WTC11 (cell line): ENCODE measurements around the gene FOCAD. TPM values are rescaled to one million over a fixed set of nuclear protein-coding genes. Genes with fewer than 3 reads are reported as not detected.
A peak's percentile ranks its signal among the peaks of the same experiment; 100 is the strongest.

Source experiments
- ATAC-seq: fragments of 200-7000 bp; cut with Tn5 transposase; 2 replicates; pipeline ENCODE4 v1.10.0; 2021; ENCODE audit warnings: mild to moderate bottlenecking, moderate library complexity
- CTCF ChIA-PET: fragments of 300-600 bp; sonication (Branson Sonifier 250); formaldehyde crosslinking; loops from one replicate; lab custom pipeline; 2021; ENCODE audit warnings: antibody characterized with exemption; lab: Charles Lee
- POLR2A ChIA-PET: fragments of 350-600 bp; sonication (Branson Sonifier 250); formaldehyde crosslinking; loops from one replicate; lab custom pipeline; 2021; ENCODE audit warnings: antibody characterized with exemption; lab: Charles Lee
- DNase-seq: peaks from one replicate; pipeline ENCODE4 v3.0.0; 2021; ENCODE audit warnings: low spot score
- H3K27ac Mint-ChIP-seq: 2 replicates; pipeline ENCODE4 v1.8.0; 2021; ENCODE audit warnings: mixed read lengths
- H3K27me3 Mint-ChIP-seq: 2 replicates; pipeline ENCODE4 v1.8.0; 2021; ENCODE audit warnings: low read depth, mild to moderate bottlenecking, moderate library complexity, mixed read lengths
- H3K36me3 Mint-ChIP-seq: 2 replicates; pipeline ENCODE4 v1.8.0; 2021; ENCODE audit warnings: mixed read lengths
- H3K4me1 Mint-ChIP-seq: 2 replicates; pipeline ENCODE4 v1.8.0; 2022; ENCODE audit warnings: mixed read lengths
- H3K4me3 Mint-ChIP-seq: 2 replicates; pipeline ENCODE4 v1.8.0; 2021; ENCODE audit warnings: mild to moderate bottlenecking, moderate library complexity, mixed read lengths
- H3K9me3 Mint-ChIP-seq: 2 replicates; pipeline ENCODE4 v1.8.0; 2021; ENCODE audit warnings: mixed read lengths
- E2F4 ChIP-seq: sonication (generic); formaldehyde crosslinking; IDR thresholded peaks from 2 replicates; pipeline ENCODE4 v1.8.1; 2022; ENCODE audit warnings: low read depth, mild to moderate bottlenecking, moderate library complexity, missing genetic modification reagents, borderline replicate concordance
- ELF4 ChIP-seq: sonication (generic); formaldehyde crosslinking; IDR thresholded peaks from 2 replicates; pipeline ENCODE4 v1.8.1; 2022; ENCODE audit warnings: low read depth, mild to moderate bottlenecking, moderate library complexity, missing genetic modification reagents
- ETV6 ChIP-seq: sonication (generic); formaldehyde crosslinking; IDR thresholded peaks from 2 replicates; pipeline ENCODE4 v1.8.1; 2022; ENCODE audit warnings: mild to moderate bottlenecking, missing genetic modification reagents
- FOXP4 ChIP-seq: sonication (generic); formaldehyde crosslinking; IDR thresholded peaks from 2 replicates; pipeline ENCODE4 v1.8.0; 2022; ENCODE audit warnings: mild to moderate bottlenecking, missing genetic modification reagents
- GABPB1 ChIP-seq: sonication (generic); formaldehyde crosslinking; IDR thresholded peaks from 2 replicates; pipeline ENCODE4 v1.8.1; 2023; ENCODE audit warnings: mild to moderate bottlenecking, missing genetic modification reagents
- IRF2 ChIP-seq: sonication (generic); formaldehyde crosslinking; IDR thresholded peaks from 2 replicates; pipeline ENCODE4 v1.8.0; 2022; ENCODE audit warnings: low read depth, missing genetic modification reagents, borderline replicate concordance
- NFE2L1 ChIP-seq: sonication (generic); formaldehyde crosslinking; IDR thresholded peaks from 2 replicates; pipeline ENCODE4 v1.8.1; 2023; ENCODE audit warnings: missing genetic modification reagents
- NFYB ChIP-seq: sonication (generic); formaldehyde crosslinking; conservative IDR thresholded peaks from 2 replicates; pipeline ENCODE4 v1.8.0; 2022; ENCODE audit warnings: low read depth, missing genetic modification reagents
- PREB ChIP-seq: sonication (generic); formaldehyde crosslinking; IDR thresholded peaks from 2 replicates; pipeline ENCODE4 v1.8.1; 2022; ENCODE audit warnings: mild to moderate bottlenecking, missing genetic modification reagents, moderate library complexity, borderline replicate concordance
- SMAD3 ChIP-seq: sonication (generic); formaldehyde crosslinking; IDR thresholded peaks from 2 replicates; pipeline ENCODE4 v1.8.0; 2022; ENCODE audit warnings: missing genetic modification reagents, mild to moderate bottlenecking, borderline replicate concordance
- TEAD4 ChIP-seq: sonication (generic); formaldehyde crosslinking; IDR thresholded peaks from 2 replicates; pipeline ENCODE4 v1.8.0; 2022; ENCODE audit warnings: mild to moderate bottlenecking, missing genetic modification reagents
- USF2 ChIP-seq: sonication (generic); formaldehyde crosslinking; IDR thresholded peaks from 2 replicates; pipeline ENCODE4 v1.8.1; 2023; ENCODE audit warnings: mild to moderate bottlenecking, missing genetic modification reagents, moderate library complexity
- ZNF232 ChIP-seq: sonication (generic); formaldehyde crosslinking; IDR thresholded peaks from 2 replicates; pipeline ENCODE4 v1.8.0; 2022; ENCODE audit warnings: mild to moderate bottlenecking, missing genetic modification reagents
- ZNF263 ChIP-seq: sonication (generic); formaldehyde crosslinking; IDR thresholded peaks from 2 replicates; pipeline ENCODE4 v1.8.1; 2022; ENCODE audit warnings: low read depth, mild to moderate bottlenecking, moderate library complexity, missing genetic modification reagents
- ZNF396 ChIP-seq: fragments of 250-450 bp; sonication (Bioruptor Pico); IDR thresholded peaks from 2 replicates; pipeline ENCODE4 v1.8.0; 2021; ENCODE audit warnings: mild to moderate bottlenecking, moderate library complexity, borderline replicate concordance
- ZNF512 ChIP-seq: sonication (generic); formaldehyde crosslinking; IDR thresholded peaks from 2 replicates; pipeline ENCODE4 v1.8.1; 2022; ENCODE audit warnings: missing genetic modification reagents, borderline replicate concordance
- ZNF671 ChIP-seq: fragments of 250-450 bp; sonication (Bioruptor Pico); IDR thresholded peaks from 2 replicates; pipeline ENCODE4 v1.8.0; 2021; ENCODE audit warnings: mild to moderate bottlenecking
- ZSCAN18 ChIP-seq: fragments of 250-450 bp; sonication (Bioruptor Pico); IDR thresholded peaks from 2 replicates; pipeline ENCODE4 v2.1.2; 2022; ENCODE audit warnings: mild to moderate bottlenecking, moderate library complexity
- total RNA-seq: library from RNA; stranded (reverse); gene quantifications from 3 replicates; pipeline ENCODE4 v1.2.3, GENCODE V29; 2021

FOCAD gene
- total RNA-seq, 1 experiment from 2014 or later, result 34.3 TPM

- TF ChIP-seq IRF2 (no peak), ZNF512 (CRISPR knock-in tag) (no peak), E2F4 (CRISPR knock-in tag) (no peak), ELF4 (CRISPR knock-in tag) (no peak), ZSCAN18 (no peak), SMAD3 (no peak)
Observed at GRCh38 chr9:20831028-20831427, 147.0 kb downstream of the FOCAD start (continued).

- TF ChIP-seq NFYB (no peak), USF2 (CRISPR knock-in tag) (no peak), ETV6 (no peak), NFE2L1 (CRISPR knock-in tag) (no peak), ELF4 (CRISPR knock-in tag) (no peak), TEAD4 (CRISPR knock-in tag) (no peak), ZSCAN18 (no peak), ZNF232 (CRISPR knock-in tag) (no peak), PREB (CRISPR knock-in tag) (no peak), ZNF396 (CRISPR knock-in tag) (no peak), ZNF671 (CRISPR knock-in tag) (no peak)
- ChIA-PET POLR2A (no interaction called here), CTCF (no interaction called here)
- Mint-ChIP-seq H3K9me3 (no peaks in the 10 kb centered on the region), H3K4me3 (no peak overlapping the region), H3K27me3 (no peaks in the 10 kb centered on the region), H3K4me1 (peaks cover 12% of the 10 kb centered on the region), H3K27ac (no peak overlapping the region), H3K36me3 (no peaks in the 10 kb centered on the region)
- ATAC-seq, result no peak
- no peak for DNase-seq
Observed at GRCh38 chr9:20832775-20833174, 148.7 kb downstream of the FOCAD start.

GRCh38 chr9:20835377-20836286 lies 151.6 kb downstream of the FOCAD start:
- H3K27ac Mint-ChIP-seq, result no peak overlapping the region

More at GRCh38 chr9:20835377-20836286, 151.6 kb downstream of the FOCAD start:
- H3K36me3 Mint-ChIP-seq, result no peaks in the 10 kb centered on the region
- TF ChIP-seq FOXP4 (CRISPR knock-in tag) (no peak), GABPB1 (0 out of 2 replicates have a peak, but pooled peaks have one; percentile 29), ZNF263 (CRISPR knock-in tag) (no peak)
- TF ChIP-seq, all 79 proteins: peak for 1
- Mint-ChIP-seq H3K27me3 (no peaks in the 10 kb centered on the region), H3K9me3 (no peaks in the 10 kb centered on the region), H3K4me1 (peaks cover 12% of the 10 kb centered on the region), H3K4me3 (no peak overlapping the region)
- ATAC-seq (no peak; the same call in 1 of the 2 replicates), DNase-seq (no peak)
- CTCF ChIA-PET, result no interaction called here
- POLR2A ChIA-PET, result no interaction called here
